IPS DF 6.9 (cell line): ENCODE measurements around the gene HPGD.

Experiments
- DNase-seq: peaks from one replicate; pipeline ENCODE4 v3.0.0-alpha.2; 2013; ENCODE audit warnings: low read depth, low spot score
- H3K27ac ChIP-seq: one replicate; pipeline ENCODE4 v1.5.1; 2013; ENCODE audit warnings: low read length, control low read depth
- H3K27me3 ChIP-seq: 2 replicates; pipeline ENCODE4 v1.6.1; 2013; ENCODE audit warnings: mild to moderate bottlenecking, low read length; ENCODE audit not compliant: control insufficient read depth, insufficient read depth
- H3K36me3 ChIP-seq: 2 replicates; pipeline ENCODE4 v1.6.1; 2013; ENCODE audit warnings: low read length; ENCODE audit not compliant: control insufficient read depth, insufficient read depth
- H3K4me1 ChIP-seq: 2 replicates; pipeline ENCODE4 v1.6.1; 2013; ENCODE audit warnings: low read length; ENCODE audit not compliant: control insufficient read depth, insufficient read depth
- H3K4me3 ChIP-seq: 2 replicates; pipeline ENCODE4 v1.5.1; 2013; ENCODE audit warnings: mild to moderate bottlenecking, low read length
- H3K9me3 ChIP-seq: 2 replicates; pipeline ENCODE4 v1.6.1; 2013; ENCODE audit warnings: low read length, inconsistent platforms; ENCODE audit not compliant: control insufficient read depth, insufficient read depth
- WGBS: extraction: QIAGEN DNeasy Blood & Tissue Kit; methylation state at CpG from one replicate; pipeline ENCODE4 v1.1.7; 2013; ENCODE audit warnings: mixed read lengths, missing lambda C conversion rate; ENCODE audit not compliant: insufficient read length, insufficient coverage; 5-methylcytosine and 5-hydroxymethylcytosine counted together

HPGD gene

DNA sequence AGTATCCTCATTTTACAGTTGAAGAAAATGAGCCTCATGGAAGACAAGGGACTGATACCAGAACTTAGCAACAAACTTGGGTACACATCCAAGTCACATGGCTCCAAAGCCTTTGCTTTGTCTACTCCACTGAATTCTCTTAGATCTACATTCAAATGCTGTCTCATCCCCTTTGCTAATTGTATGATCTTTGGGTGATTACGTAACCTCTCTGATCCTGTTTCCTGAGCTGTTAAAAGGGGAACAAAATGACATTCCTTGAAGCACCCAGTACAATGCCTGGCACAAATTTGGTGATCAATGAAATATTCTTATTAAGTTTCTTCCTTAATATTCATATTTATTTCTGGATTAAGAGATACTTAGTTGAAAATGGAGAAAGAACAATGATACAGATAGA lies 5.9 kb upstream of the HPGD start:
- DNase-seq, result no peak
- Histone ChIP-seq H3K27ac (no peak overlapping the region), H3K36me3 (no peaks in the 10 kb centered on the region), H3K4me3 (no peak overlapping the region), H3K4me1 (no peaks in the 10 kb centered on the region), H3K27me3 (no peaks in the 10 kb centered on the region), H3K9me3 (no peaks in the 10 kb centered on the region)
- WGBS, result no CpG with 5 or more reads among the region's 1 CpG

GRCh38 chr4:174526731-174527130 lies 4.4 kb upstream of the HPGD start:
- Histone ChIP-seq H3K36me3 (no peaks in the 10 kb centered on the region), H3K4me3 (no peak overlapping the region), H3K27me3 (peaks cover 7% of the 10 kb centered on the region; the same call in 1 of the 2 replicates), H3K4me1 (no peaks in the 10 kb centered on the region), H3K9me3 (no peaks in the 10 kb centered on the region), H3K27ac (no peak overlapping the region)
- no peak for DNase-seq
- WGBS, result no CpG with 5 or more reads among the region's 7 CpGs

GRCh38 chr4:174524242-174524641 lies 2.0 kb upstream of the HPGD start:
- Histone ChIP-seq H3K27ac (no peak overlapping the region), H3K27me3 (peaks cover 9% of the 10 kb centered on the region; the same call in 1 of the 2 replicates), H3K4me3 (no peak overlapping the region), H3K4me1 (no peaks in the 10 kb centered on the region), H3K36me3 (no peaks in the 10 kb centered on the region), H3K9me3 (no peaks in the 10 kb centered on the region)
- no CpG with 5 or more reads among the region's 4 CpGs for WGBS
- DNase-seq, result no peak

- H3K27ac ChIP-seq, result no peak overlapping the region
- no CpG with 5 or more reads among the region's 10 CpGs for WGBS
- peak overlapping the region; percentile 52; the same call in 1 of the 2 replicates for H3K4me3 ChIP-seq
- H3K27me3 ChIP-seq, result peaks cover 9% of the 10 kb centered on the region; the same call in 1 of the 2 replicates
- H3K36me3 ChIP-seq, result no peaks in the 10 kb centered on the region
- H3K4me1 ChIP-seq, result no peaks in the 10 kb centered on the region
- no peak for DNase-seq
- no peaks in the 10 kb centered on the region for H3K9me3 ChIP-seq
Measured at GRCh38 chr4:174523025-174523693, 871 bp upstream of the HPGD start.

DNA sequence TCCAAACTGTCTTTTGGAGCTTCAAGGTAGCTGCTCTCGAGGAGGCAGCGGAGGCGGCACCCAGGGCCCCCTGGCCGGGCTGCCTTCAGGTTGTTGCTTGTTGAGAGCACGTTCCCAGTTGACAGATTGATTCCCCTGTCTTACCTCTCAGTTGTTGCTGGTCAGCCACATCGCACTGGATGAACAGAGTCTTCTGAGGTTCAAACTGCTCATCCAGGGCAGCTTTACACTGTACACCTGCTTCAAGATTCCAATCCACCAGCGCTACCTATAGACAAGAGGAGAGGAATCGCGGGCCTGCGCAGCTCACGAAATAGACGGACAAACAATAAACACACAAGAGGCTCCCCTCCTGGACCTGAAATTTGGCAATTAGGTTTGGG lies 497 bp downstream of the HPGD start:
- DNase-seq, result no peak
- Histone ChIP-seq H3K27me3 (peaks cover 9% of the 10 kb centered on the region; the same call in 1 of the 2 replicates), H3K4me3 (peak overlapping the region; percentile 52; the same call in 1 of the 2 replicates), H3K4me1 (no peaks in the 10 kb centered on the region), H3K36me3 (no peaks in the 10 kb centered on the region), H3K9me3 (no peaks in the 10 kb centered on the region), H3K27ac (no peak overlapping the region)
- WGBS, result no CpG with 5 or more reads among the region's 12 CpGs

GRCh38 chr4:174520660-174521059 lies 1.6 kb downstream of the HPGD start:
- peaks cover 9% of the 10 kb centered on the region; the same call in 1 of the 2 replicates for H3K27me3 ChIP-seq
- H3K4me3 ChIP-seq, result no peak overlapping the region
- no peaks in the 10 kb centered on the region for H3K36me3 ChIP-seq
- WGBS, result 100% methylated on average over 1 of the region's 1 CpG
- no peak for DNase-seq
- H3K4me1 ChIP-seq, result no peaks in the 10 kb centered on the region
- H3K9me3 ChIP-seq, result no peaks in the 10 kb centered on the region
- H3K27ac ChIP-seq, result no peak overlapping the region

- peaks cover 7% of the 10 kb centered on the region; the same call in 1 of the 2 replicates for H3K27me3 ChIP-seq
- no peak overlapping the region for H3K4me3 ChIP-seq
- no peak for DNase-seq
- H3K9me3 ChIP-seq, result no peaks in the 10 kb centered on the region
- no peaks in the 10 kb centered on the region for H3K4me1 ChIP-seq
- no peak overlapping the region for H3K27ac ChIP-seq
- WGBS, result no CpG with 5 or more reads among the region's 1 CpG
- no peaks in the 10 kb centered on the region for H3K36me3 ChIP-seq
Measured at GRCh38 chr4:174517502-174518445, 4.5 kb downstream of the HPGD start.

- Histone ChIP-seq H3K27me3 (peaks cover 3% of the 10 kb centered on the region; the same call in 1 of the 2 replicates), H3K4me3 (no peak overlapping the region), H3K27ac (no peak overlapping the region), H3K4me1 (no peaks in the 10 kb centered on the region), H3K9me3 (no peaks in the 10 kb centered on the region), H3K36me3 (no peaks in the 10 kb centered on the region)
- no peak for DNase-seq
- no CpG with 5 or more reads among the region's 1 CpG for WGBS
Measured at GRCh38 chr4:174516794-174517193, 5.5 kb downstream of the HPGD start.

DNA sequence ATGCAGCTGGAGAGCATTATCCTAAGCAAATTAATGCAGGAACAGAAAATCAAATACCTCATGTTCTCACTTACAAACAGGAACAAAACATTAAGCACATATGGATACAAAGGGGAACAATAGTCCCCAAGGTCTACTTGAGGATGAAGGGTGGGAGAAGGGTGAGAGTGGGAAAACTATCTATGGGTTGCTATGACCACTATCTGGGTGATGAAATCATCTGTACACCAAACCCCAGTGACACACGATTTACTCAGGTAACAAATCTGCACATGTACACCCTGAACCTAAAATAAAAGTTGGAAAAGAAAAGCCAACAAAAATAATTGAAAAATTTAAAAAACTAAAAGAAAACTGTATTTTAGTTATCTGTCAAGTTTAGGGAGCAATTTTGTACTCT lies 5.9 kb downstream of the HPGD start:
- no CpG with 5 or more reads among the region's 1 CpG for WGBS
- Histone ChIP-seq H3K27ac (no peak overlapping the region), H3K4me1 (no peaks in the 10 kb centered on the region), H3K9me3 (no peaks in the 10 kb centered on the region), H3K4me3 (no peak overlapping the region), H3K27me3 (no peaks in the 10 kb centered on the region), H3K36me3 (no peaks in the 10 kb centered on the region)
- DNase-seq, result no peak

- H3K4me1 ChIP-seq, result no peaks in the 10 kb centered on the region
- no peaks in the 10 kb centered on the region for H3K27me3 ChIP-seq
- no peak overlapping the region for H3K27ac ChIP-seq
- no peaks in the 10 kb centered on the region for H3K9me3 ChIP-seq
- H3K4me3 ChIP-seq, result no peak overlapping the region
- no CpG with 5 or more reads among the region's 3 CpGs for WGBS
- no peak for DNase-seq
- H3K36me3 ChIP-seq, result no peaks in the 10 kb centered on the region
Measured at GRCh38 chr4:174512745-174513144, 9.5 kb downstream of the HPGD start.
